GM10266 (cell line): ENCODE data around the gene RIC3.
A peak's percentile ranks its signal among the peaks of the same experiment; 100 is the strongest.

Source experiments
- DNase-seq: peaks from one replicate; pipeline ENCODE4 v3.0.0; 2012; ENCODE audit errors: extremely low spot score
- CTCF ChIP-seq: IDR thresholded peaks from 2 replicates; pipeline ENCODE4 v1.5.1; 2012; ENCODE audit warnings: mild to moderate bottlenecking, low read depth; ENCODE audit not compliant: control insufficient read depth, insufficient read depth; ENCODE audit errors: missing control alignments

Gene RIC3

GRCh38 chr11:8080674-8081590, 87.9 kb downstream of the RIC3 start, which contains the start of gene TUB:
TUB (plus strand) TSS chr11:8081211; CDS start chr11:8081511, 300 bp downstream.
- peak; percentile 60 for DNase-seq
- no peak for TF ChIP-seq CTCF

GRCh38 chr11:8080069-8080670, 88.7 kb downstream of the RIC3 start:
- TF ChIP-seq CTCF, result no peak
- no peak for DNase-seq

- no peak for DNase-seq
- no peak for TF ChIP-seq CTCF
Measured at GRCh38 chr11:8079111-8079675, 89.6 kb downstream of the RIC3 start.

GRCh38 chr11:8075119-8075726, 93.6 kb downstream of the RIC3 start:
- no peak for TF ChIP-seq CTCF
- no peak for DNase-seq

GRCh38 chr11:8071616-8072581, 96.9 kb downstream of the RIC3 start:
- no peak for DNase-seq
- no peak for TF ChIP-seq CTCF

GRCh38 chr11:8070417-8071115, 98.3 kb downstream of the RIC3 start:
- peak; percentile 62 for DNase-seq
- peak; percentile 17 for TF ChIP-seq CTCF
